A673 (cell line): ENCODE data around the gene GALP. TPM values are rescaled to one million over a fixed set of nuclear protein-coding genes. Genes with fewer than 3 reads are reported as not detected.
A peak's percentile ranks its signal among the peaks of the same experiment; 100 is the strongest.

Source experiments
- BruUV-seq: library from RNA; stranded (reverse); fragments of 400-500 nt; replicated peaks from 2 replicates; lab custom pipeline; 2021; lab: Mats Ljungman, UMichigan
- CTCF ChIA-PET: fragments of 300-600 bp; sonication (Branson Sonifier 250); formaldehyde crosslinking; loops from one replicate; lab custom pipeline; 2022; ENCODE audit warnings: antibody characterized with exemption; lab: Charles Lee
- POLR2A ChIA-PET: fragments of 300-600 bp; sonication (Branson Sonifier 250); formaldehyde crosslinking; loops from one replicate; lab custom pipeline; 2022; ENCODE audit warnings: antibody characterized with exemption; ENCODE audit not compliant: low non-redundant PET; lab: Charles Lee
- DNase-seq: peaks from one replicate; pipeline ENCODE4 v3.0.0-alpha.2; 2015; ENCODE audit warnings: low spot score
- H3K27ac ChIP-seq: fragments of 200-600 bp; sonication (generic); 2 replicates; pipeline ENCODE4 v1.5.1; 2016; ENCODE audit warnings: mixed run types, low read depth, mild to moderate bottlenecking, mixed read lengths, antibody characterized with exemption, low read length; ENCODE audit not compliant: poor library complexity, severe bottlenecking
- H3K27me3 ChIP-seq: fragments of 200-600 bp; sonication (generic); replicated peaks from 2 replicates; pipeline ENCODE4 v1.6.1; 2017; ENCODE audit warnings: mixed run types, low read depth, mild to moderate bottlenecking, mixed read lengths, antibody characterized with exemption, low read length; ENCODE audit not compliant: insufficient read depth, poor library complexity
- H3K36me3 ChIP-seq: fragments of 200-600 bp; sonication (generic); 2 replicates; pipeline ENCODE4 v1.6.1; 2016; ENCODE audit warnings: mixed run types, mild to moderate bottlenecking, mixed read lengths, antibody characterized with exemption, low read length; ENCODE audit not compliant: insufficient read depth, poor library complexity, severe bottlenecking
- H3K4me1 ChIP-seq: fragments of 200-600 bp; sonication (generic); 2 replicates; pipeline ENCODE4 v1.6.1; 2017; ENCODE audit warnings: mixed run types, mild to moderate bottlenecking, mixed read lengths, antibody characterized with exemption, low read length; ENCODE audit not compliant: insufficient read depth, poor library complexity, severe bottlenecking
- H3K4me3 ChIP-seq: fragments of 200-600 bp; sonication (generic); 2 replicates; pipeline ENCODE4 v1.5.1; 2016; ENCODE audit warnings: low read depth, mixed run types, mild to moderate bottlenecking, mixed read lengths, low read length; ENCODE audit not compliant: poor library complexity, severe bottlenecking
- H3K9me3 ChIP-seq: fragments of 200-600 bp; sonication (generic); 2 replicates; pipeline ENCODE4 v1.6.1; 2016; ENCODE audit warnings: mixed run types, low read depth, mild to moderate bottlenecking, mixed read lengths, antibody characterized with exemption, low read length; ENCODE audit not compliant: poor library complexity, severe bottlenecking
- EZH2 ChIP-seq: fragments of 200-600 bp; sonication (generic); IDR thresholded peaks from 2 replicates; pipeline ENCODE4 v1.6.1; 2017; ENCODE audit warnings: borderline replicate concordance, low read depth, mild to moderate bottlenecking, mixed read lengths, antibody characterized with exemption, low read length; ENCODE audit not compliant: poor library complexity, severe bottlenecking
- intact Hi-C: fragments of 100-400 bp; cut with micrococcal nuclease; formaldehyde crosslinking; loops from one replicate; pipeline ENCODE4 v1.10.0; 2022; ENCODE audit not compliant: unreplicated experiment
- total RNA-seq: library from RNA; stranded (reverse); gene quantifications from 2 replicates; pipeline ENCODE4 v1.2.3, GENCODE V29; 2021
- TF ChIP-seq, protein P1 (sequence below): fragments of 300-800, 200-600 bp; sonication (generic); conservative IDR thresholded peaks from 2 replicates; pipeline ENCODE4 v1.5.1; 2017; ENCODE audit warnings: low read depth, mild to moderate bottlenecking, antibody characterized with exemption, low read length, moderate library complexity, mixed read lengths

The GALP gene
- total RNA-seq, 1 experiment from 2014 or later, result not detected

DNA sequence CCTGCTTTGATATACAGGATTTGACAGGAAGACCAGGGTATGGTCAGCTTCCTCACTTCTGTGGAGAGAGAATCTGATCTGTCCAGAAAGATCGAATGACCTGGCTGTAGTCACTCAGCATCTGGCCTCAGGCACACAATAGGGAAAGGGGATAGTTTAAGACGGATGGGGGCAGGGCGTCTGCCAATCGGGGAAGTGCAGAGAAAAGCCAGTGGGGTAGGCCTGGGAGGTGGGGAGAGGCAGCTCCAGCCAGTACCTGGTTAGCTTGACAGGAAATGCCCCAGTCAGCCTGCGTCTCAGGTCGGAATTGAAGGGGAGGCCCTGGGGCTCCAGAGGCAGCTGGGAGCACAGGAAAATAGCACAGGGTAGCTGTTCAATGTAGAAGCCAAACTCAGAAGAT is 22.3 kb upstream of the GALP start:
- intact Hi-C loops, result no loop called here
- Histone ChIP-seq H3K4me1 (no peaks in the 10 kb centered on the region), H3K4me3 (no peak overlapping the region), H3K9me3 (no peaks in the 10 kb centered on the region), H3K36me3 (peaks cover 7% of the 10 kb centered on the region), H3K27ac (no peak overlapping the region), H3K27me3 (no peaks in the 10 kb centered on the region)
- TF ChIP-seq, protein P1, sequence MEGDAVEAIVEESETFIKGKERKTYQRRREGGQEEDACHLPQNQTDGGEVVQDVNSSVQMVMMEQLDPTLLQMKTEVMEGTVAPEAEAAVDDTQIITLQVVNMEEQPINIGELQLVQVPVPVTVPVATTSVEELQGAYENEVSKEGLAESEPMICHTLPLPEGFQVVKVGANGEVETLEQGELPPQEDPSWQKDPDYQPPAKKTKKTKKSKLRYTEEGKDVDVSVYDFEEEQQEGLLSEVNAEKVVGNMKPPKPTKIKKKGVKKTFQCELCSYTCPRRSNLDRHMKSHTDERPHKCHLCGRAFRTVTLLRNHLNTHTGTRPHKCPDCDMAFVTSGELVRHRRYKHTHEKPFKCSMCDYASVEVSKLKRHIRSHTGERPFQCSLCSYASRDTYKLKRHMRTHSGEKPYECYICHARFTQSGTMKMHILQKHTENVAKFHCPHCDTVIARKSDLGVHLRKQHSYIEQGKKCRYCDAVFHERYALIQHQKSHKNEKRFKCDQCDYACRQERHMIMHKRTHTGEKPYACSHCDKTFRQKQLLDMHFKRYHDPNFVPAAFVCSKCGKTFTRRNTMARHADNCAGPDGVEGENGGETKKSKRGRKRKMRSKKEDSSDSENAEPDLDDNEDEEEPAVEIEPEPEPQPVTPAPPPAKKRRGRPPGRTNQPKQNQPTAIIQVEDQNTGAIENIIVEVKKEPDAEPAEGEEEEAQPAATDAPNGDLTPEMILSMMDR, result no peak
- no peak for TF ChIP-seq EZH2
- ChIA-PET CTCF (no interaction called here), POLR2A (no interaction called here)
- no peak for DNase-seq
- no TSS peak for BruUV-seq

DNA sequence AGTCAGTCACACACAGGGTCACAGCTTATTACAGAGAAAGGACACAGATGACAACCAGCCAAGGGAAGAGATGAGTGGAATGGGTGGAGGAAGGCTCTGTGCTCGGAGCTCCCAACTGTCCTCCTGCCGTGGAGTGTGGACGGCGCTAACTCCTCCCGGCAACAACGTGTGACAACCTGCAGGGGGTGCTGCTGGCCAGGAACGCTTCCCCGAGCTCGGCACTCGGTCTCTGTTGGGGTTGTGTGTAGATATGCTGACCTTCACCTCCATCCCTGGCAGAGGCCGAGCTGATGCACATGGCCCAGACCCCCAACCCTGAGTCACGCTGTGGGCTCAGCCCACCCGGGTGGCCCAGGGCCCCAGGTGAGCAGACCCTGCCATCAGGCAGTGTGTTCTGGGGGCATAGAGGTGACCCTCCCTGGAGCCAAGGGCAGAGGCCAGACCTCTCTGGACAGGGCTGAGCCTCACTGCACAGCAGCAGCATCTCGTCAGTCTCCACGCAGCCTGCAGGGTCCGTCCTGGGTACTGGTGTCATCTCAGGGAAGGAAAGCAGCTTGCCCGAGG is 20.6 kb upstream of the GALP start:
- Histone ChIP-seq H3K27me3 (no peaks in the 10 kb centered on the region), H3K9me3 (no peaks in the 10 kb centered on the region), H3K4me3 (no peak overlapping the region), H3K27ac (no peak overlapping the region), H3K36me3 (peaks cover 12% of the 10 kb centered on the region), H3K4me1 (no peaks in the 10 kb centered on the region)
- DNase-seq, result no peak
- TF ChIP-seq EZH2, result no peak
- TF ChIP-seq, protein P1, result peak; percentile 54
- intact Hi-C loops, result no loop called here
- POLR2A ChIA-PET, result no interaction called here
- BruUV-seq, result no TSS peak
- CTCF ChIA-PET, result no interaction called here

DNA sequence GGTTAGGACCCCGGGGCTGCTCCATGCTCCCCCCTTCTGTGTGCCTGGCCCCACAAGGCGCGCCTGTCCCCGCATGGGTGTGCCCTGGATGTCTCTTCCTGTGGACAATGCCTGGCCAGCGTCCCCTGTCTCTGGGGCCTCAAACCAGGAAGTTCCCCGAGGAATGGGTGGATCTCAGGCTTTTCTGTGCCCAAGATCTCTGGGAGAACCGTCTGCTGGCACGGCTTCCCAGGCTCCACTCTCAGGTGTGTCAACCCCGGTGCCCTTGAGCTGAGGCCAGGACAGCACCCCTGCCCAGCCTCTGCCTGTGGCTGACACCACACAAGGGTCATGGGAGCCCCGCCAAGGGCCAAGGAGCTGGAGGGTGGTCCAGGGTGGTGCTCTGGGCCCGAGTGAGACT is 19.0 kb upstream of the GALP start:
- Histone ChIP-seq H3K4me1 (no peaks in the 10 kb centered on the region), H3K27me3 (no peaks in the 10 kb centered on the region), H3K27ac (no peak overlapping the region), H3K4me3 (no peak overlapping the region), H3K9me3 (no peaks in the 10 kb centered on the region), H3K36me3 (peaks cover 15% of the 10 kb centered on the region)
- ChIA-PET POLR2A (no interaction called here), CTCF (interaction anchor here (0.5 kb wide), 1 partner anchor 504 kb away, joined by 3 read pairs; no protein-coding TSS in a partner anchor)
- TF ChIP-seq EZH2, result no peak
- TF ChIP-seq, protein P1, result no peak
- BruUV-seq, result no TSS peak
- intact Hi-C loops, result no loop called here
- DNase-seq, result no peak
